Erythroblast (primary cell): ENCODE results near the gene HEXB.
"Not testable (repeated sequence)": the region's sequence is repeated elsewhere in the genome, so short reads cannot be mapped to it uniquely, and the experiment has no call there.

ENCODE experiments used
- DNase-seq, 2 experiments: peaks; one replicate each; lab custom pipeline; 2025; lab: John Stamatoyannopoulos, UW
- GATA1 ChIP-seq: IDR thresholded peaks from 2 replicates; pipeline ENCODE4 v1.6.1; 2011; ENCODE audit warnings: low read depth, mild to moderate bottlenecking, control low read depth, low read length, moderate library complexity
- POLR2A ChIP-seq: IDR thresholded peaks from 2 replicates; pipeline ENCODE4 v1.6.1; 2011; ENCODE audit warnings: mild to moderate bottlenecking, low read length

Gene HEXB

DNA sequence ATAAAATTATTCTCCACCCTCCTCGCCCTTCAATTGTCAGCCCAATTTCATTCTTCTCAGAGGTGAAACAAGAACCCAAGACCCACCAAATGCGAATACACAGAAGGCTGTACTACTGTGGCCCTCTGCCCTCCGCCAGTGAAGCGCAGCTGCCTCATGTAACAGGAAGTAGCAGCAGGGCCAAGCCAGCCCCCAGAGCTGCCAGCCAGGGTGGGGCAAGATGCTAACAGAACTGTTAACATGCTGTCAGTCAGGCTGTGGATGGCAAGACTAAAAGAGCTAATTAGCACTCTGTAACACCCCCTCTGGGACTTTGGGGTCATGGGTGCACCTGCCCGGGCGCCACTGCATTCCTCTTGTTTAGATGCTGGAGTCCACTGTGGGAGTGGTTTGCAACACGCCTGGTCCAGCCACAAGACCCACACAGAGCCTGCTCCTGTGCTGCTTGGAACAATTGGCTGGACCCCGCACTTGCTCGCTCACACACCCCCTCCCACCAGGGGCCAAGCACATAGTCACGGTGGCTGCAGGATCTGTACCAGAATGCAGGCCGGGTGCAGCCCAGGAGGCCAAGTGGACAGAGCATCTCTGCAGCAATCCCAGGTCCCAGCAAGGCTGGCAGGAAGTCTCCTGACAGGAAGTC is 14.5 kb upstream of the HEXB start:
- DNase-seq: no peak
- TF ChIP-seq POLR2A (no peak), GATA1 (no peak)

DNA sequence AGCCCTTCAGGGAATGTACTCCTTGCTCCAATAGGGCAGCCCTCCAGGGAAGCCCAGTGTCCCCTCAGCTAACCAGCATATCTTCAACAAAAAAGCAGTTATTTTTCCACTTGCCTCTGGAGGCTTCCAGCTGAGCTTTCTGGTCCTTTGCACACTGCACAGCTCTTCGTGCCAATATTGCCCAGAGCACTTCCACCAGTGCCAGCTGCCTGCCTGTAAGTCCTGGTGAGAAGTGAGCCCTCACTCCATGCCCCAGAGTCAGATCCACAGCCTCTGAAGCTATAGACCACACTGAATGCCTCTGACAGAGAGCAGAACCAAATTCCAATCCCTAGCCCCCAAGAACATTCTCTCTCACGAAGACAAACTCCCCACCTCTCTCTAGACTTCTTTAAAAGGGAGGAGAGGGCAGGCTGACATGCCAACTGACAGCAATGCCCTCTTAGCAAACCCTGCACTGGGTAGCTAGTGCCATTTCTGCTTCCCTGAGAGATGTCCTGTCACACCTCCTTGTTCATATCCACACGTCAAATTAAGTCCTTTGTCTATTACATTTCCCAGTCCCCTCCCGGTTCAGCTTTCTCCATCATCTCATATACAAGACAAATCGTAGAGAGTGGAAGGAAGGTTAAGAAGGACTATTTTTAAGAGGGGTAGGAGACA is 12.7 kb upstream of the HEXB start:
- TF ChIP-seq GATA1 (no peak), POLR2A (no peak)
- DNase-seq: no peak

DNA sequence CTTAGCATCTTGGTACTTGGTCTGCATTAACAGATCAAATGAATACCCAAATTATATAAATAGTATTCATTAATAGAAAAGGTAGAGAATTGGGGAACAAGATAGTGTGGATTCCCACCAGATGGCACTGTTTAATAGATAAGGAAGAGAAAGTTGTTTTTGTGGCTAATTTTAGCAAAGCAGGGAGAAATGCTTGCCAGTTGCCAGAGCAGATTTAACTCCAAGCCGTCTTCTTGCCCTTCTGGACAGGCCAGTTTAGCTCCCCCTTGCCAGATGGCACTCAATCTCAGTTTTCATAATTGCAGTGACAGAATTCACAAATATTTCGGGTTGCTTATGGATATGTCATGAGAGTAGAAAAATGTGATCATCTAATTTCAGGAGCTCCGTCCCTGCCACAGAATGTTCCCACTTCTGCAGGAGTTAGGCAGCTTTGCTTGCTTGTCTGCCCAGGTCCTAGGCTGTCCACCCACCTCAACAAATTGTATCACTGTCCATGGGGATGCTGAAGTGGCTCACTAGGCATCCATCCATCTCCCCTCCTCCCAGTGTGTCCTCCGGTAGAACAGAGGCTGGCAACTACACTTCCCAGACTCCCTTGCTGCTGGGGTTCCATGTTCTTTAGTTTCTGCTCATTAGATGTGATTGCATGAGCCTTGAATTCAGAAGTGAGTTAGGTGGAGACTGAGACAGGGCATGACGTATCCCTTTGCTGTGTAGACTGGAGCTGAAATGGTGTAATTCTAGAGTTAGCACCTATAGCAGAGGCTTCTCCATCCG is 11.8 kb upstream of the HEXB start:
- DNase-seq: peak; percentile 35 to 52
- TF ChIP-seq POLR2A (no peak), GATA1 (no peak)

DNA sequence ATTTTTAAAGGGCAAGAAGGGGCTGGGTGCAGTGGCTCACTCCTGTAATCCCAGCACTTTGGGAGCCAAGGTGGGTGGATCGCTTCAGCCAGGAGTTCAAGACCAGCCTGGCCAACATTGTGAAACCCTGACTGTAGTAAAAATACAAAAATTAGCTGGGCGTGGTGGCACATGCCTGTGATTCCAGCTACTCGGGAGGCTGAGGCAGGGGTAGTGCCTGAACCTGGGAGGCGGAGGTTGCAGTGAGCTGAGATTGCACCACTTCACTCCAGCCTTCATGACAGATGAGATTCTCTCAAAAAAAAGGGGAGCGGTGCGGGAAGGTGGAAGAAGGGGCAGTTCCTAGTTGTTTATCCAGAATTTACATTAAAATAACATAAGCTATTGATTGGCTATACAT is 8.6 kb upstream of the HEXB start:
- DNase-seq: not testable (repeated sequence)

DNA sequence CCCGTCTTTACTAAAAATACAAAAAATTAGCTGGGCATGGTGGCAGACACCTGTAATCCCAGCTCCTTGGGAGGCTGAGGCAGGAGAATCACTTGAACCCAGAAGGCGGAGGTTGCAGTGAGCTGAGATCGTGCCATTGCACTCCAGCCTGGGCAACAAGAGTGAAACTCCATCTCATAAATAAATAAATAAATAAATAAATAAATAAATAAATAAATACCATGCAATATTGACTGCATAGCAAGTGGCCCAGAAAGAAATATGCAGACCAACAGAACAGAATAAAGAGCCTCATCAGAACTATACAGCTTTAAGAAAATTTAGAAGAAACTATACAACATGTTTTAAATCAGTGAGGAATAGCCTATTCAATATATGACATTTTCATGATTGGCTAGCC is 6.9 kb upstream of the HEXB start:
- DNase-seq: not testable (repeated sequence)

DNA sequence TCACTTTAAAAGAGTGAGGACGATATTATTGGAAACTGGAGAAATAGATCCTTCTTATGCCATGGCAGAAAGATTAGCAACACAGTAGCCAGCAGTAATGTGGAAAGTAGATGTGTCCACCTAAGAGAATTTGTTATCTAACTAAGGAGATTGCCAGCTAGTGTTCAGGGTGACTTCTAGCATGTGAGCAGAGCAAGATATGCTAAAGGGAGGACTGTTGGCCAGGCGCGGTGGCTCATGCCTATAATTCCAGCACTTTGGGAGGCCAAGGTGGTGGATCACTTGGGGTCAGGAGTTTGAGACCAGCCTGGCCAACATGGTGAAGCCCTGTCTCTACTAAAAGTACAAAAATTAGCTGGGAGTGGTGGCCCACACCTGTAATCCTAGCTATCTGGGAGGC is 5.7 kb upstream of the HEXB start:
- DNase-seq: peak; percentile 2 to 32

DNA sequence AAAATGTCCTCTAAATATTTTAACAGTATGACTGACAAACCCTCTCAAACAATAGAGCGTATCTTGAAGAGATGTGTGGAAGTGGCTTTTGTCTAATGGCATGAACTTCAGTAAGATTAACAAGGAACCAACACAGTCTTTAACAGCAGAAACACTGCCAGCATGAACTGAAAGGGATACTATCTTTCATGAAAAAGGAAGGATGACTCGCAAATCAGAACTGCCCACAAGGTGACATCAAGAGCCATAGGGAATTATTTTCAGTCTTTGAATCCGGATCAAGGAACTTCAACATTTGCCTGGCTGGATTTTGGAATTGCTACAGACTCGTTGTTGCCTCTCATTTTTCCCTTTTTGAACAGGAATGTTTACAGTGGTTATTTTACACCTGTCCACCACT is 5.1 kb upstream of the HEXB start:
- no peak for TF ChIP-seq GATA1
- TF ChIP-seq POLR2A: no peak
- DNase-seq: no peak

DNA sequence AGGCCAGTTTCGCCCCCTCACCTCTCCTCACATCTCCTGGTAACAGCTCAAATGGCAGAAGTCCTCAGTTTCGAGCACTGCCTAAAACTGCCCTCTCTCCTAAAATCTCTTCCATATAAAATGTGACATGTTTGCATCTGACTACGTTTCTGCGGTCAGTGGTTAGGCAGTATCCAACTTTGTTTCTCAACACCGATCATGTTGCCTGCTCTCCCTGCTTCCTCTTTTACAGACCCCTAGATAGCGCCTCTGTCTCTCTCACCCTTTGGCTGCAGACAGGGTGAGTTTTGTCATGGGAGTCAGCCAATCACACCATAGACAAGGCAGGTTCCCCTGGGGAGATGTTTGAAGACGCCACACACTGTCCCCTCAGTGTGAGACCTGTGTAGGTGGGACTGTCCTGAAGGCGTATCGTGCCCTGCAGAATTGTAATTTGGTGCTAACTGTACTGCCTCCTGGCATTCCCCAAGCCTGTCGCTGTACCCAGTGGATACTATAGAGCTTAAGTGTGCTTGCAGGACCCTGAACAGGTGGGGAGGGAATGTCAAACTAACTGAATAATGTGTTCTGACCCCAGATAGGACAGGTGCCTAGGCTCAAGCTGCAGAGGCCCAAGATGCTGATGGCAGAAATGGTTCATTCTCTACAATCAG is 1.1 kb downstream of the HEXB start:
- TF ChIP-seq POLR2A: no peak
- TF ChIP-seq GATA1: no peak
- no peak for DNase-seq

DNA sequence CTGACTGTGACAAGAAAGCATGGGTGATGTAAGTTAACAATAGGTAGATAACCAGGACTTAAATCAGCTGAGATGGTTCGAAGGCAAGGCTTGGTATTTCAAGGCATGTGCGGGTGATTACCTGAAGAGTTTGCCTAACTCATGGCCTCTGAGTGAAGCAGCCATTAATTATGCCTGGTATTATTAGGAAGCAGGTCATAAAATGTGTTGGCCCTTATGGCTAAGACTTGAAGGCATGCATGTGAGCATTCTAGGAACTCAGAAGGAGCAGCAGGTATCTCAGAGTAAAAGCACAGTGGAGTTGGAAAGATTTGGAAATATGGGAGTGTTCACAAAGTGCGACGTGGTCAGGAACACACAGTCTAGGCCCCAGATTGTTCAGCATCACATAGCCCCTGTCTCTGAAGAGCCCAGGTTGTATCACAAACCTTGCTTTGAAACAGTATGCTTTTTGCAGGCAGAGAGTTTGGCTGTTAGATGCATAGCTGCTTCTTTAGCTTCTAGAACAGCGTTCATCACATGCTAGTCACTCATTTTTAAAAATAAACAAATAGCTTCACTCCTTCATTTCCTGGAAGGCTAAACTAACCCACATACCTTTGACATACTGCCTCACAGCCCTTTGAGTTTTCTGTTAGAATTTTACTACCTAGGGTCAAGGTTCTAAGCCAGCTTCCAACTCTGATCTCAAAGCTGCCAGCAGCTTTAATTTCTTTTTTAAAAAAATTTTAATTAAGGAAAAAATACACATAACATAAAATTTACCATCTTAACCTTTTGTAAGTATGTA is 2.1 kb downstream of the HEXB start:
- DNase-seq: no peak
- TF ChIP-seq GATA1 (no peak), POLR2A (no peak)

DNA sequence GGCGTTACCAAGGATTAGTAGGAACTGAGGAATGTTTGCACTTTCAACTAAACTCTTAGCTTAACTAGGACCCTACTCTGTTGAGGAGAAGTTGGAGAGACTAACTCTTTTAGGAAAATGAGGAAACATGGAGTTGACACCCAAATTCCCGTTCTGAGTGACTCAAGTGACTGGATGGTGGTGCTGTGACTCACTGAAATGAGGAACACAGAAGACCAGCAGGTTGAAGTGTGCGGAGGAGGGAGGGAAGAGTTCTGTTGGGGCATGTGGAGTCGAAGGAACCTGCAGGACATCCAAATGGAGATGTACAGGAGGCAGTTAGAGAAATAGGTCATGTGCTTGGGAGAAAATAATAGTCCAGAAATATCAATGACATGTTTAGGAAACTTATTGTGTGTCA is 8.2 kb downstream of the HEXB start:
- TF ChIP-seq POLR2A (no peak), GATA1 (no peak)
- DNase-seq: no peak

DNA sequence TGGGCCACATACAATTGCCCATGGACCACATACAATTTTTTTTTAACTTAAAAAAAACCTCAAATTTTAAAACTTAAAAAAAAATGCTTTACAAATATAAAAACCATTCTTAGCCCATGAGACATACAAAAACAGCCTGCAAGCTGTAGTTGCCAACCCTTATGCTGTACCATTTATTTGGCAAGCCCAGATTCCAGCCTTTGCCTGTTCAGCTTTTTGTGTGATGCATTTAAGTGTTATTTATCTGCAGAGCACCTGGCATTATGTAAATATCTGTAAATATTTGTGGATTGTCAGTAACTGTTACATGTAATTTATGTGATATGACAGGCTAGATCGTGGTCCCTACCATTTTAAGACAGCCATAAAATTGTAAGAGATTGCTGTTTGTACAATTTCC is 32.6 kb downstream of the HEXB start:
- no peak for DNase-seq
- no peak for TF ChIP-seq GATA1
- TF ChIP-seq POLR2A: no peak

DNA sequence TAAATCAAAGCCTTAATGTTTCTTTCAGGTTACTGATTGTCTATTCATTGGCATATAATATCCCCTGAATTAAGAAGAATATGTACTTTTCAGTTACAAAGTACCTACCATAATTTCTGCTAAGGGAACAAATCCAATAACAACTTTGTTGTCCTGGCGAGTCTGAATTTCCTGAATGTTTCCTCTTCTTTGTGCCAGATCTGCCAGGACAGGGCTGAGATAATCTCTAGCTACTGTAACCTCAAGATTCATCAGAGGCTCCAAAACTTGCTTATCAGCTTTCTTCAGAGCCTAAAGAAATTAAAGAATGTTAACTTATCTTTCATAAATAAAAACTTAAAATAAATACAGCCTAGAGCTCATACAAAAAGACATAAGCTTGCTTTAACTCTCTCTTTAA is 37.2 kb downstream of the HEXB start:
- DNase-seq: no peak
- TF ChIP-seq POLR2A (no peak), GATA1 (no peak)

DNA sequence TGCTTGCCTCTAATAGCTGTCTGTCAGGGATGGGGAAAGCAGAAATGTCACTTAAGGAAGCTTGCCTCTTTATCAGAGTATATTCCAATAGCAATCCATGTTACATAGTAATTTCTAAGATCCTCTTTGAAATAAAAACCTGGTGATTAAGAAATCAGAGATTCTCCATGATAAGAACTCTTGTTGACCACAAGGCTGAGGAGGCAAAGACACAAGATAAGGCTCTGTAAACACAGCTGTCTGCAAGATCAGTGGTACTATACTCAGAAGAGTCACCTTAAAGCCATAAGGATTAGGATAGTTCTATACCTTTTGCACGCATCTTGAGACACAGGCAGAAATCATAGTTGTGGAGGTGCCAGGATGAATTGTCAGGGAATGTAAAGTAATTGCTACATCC is 40.3 kb downstream of the HEXB start:
- TF ChIP-seq POLR2A (no peak), GATA1 (no peak)
- DNase-seq: peak in 1 of 2 experiments; percentile 4
